ENCODE results near the gene NTM.
A peak's percentile ranks its signal among the peaks of the same experiment; 100 is the strongest.

The NTM gene

DNA sequence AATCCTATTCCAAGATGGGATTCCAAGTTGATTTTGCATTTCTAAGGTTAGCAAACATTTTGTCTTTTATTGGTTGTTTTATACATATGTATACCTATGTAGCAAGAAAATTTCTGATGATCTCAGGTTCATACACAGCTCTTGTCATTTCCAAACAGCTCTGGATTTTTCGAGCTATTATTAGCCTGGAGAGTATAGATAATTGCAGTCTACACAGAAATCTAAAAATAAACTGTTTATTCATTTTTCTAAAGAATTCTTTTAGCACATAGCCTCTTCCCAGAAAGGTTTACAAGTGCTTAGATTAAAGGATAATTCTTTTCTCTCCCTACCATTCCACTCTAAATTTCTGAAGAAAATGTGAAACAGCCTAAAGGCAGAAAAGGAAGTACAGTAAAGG is 705.0 kb downstream of the NTM start:
- no peak for DNase-seq (ENCODE audit: low spot score)

- no peak for DNase-seq (ENCODE audit: low spot score)
Measured at GRCh38 chr11:132077416-132077815, 707.0 kb downstream of the NTM start.

- DNase-seq (ENCODE audit: low spot score): no peak
Measured at GRCh38 chr11:132078264-132079076, 708.1 kb downstream of the NTM start.

- no peak for DNase-seq (ENCODE audit: low spot score)
Measured at GRCh38 chr11:132080127-132080526, 709.7 kb downstream of the NTM start.

DNA sequence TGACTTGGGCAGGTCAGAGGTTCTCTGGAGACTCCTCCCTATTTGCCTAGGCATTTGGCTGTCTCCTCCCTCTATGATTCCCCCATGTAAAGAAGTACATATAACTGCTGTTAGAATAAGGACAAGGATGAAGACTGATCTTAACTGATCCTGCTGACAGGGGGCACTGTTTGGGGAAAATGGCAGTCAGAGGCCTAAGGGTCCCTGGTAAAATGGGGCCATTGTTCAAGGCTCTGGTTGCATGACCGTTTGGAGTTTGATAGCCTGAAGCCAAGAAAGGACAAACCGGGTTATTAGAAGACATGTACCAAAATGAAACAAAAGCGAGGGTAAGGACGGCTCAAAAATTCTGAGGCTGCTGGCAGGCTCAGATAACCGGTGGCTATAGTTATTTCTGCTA is 712.2 kb downstream of the NTM start:
- no peak for DNase-seq (ENCODE audit: low spot score)

DNA sequence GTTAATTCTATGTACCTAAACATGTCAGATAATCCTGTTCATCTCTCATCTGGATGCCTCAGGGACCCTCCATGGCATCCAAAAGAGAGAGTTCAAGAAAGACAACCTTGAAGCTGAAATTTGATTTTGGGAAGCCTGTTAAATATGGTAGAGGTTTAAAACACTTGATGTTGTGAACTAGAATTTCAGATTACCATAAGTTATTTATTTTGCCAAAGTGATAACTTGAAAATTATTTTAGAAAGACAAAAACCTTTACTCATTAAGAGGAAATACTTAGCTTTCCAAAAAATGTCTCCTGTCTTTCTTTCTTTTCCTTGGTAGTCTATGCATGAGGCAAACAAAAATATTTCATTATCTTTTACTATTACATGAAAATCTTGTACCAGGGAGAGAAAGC is 714.0 kb downstream of the NTM start:
- DNase-seq (ENCODE audit: low spot score): no peak

- no peak for DNase-seq (ENCODE audit: low spot score)
Measured at GRCh38 chr11:132087148-132087547, 716.7 kb downstream of the NTM start.

DNA sequence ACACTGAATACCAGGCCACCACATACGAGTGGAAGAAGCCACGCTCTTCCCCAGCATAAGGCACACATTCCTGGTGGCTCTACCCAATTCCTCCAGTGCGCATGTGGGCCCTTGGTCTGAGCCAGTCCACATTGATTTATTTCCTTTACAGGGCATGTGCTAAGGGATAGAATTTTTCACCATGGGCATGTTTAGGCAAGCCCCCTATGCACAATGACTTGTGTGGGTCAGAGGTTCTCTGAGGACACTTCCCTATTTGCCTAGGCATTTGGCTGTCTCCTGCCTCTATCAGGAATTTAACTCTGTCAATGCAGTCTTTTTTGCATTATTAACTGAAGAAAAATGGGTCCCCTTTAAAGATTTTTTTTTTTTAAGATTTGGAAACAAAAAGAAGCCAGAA is 718.1 kb downstream of the NTM start:
- no peak for DNase-seq (ENCODE audit: low spot score)

- DNase-seq (ENCODE audit: low spot score): no peak
Measured at GRCh38 chr11:132093536-132094259, 723.3 kb downstream of the NTM start.

DNA sequence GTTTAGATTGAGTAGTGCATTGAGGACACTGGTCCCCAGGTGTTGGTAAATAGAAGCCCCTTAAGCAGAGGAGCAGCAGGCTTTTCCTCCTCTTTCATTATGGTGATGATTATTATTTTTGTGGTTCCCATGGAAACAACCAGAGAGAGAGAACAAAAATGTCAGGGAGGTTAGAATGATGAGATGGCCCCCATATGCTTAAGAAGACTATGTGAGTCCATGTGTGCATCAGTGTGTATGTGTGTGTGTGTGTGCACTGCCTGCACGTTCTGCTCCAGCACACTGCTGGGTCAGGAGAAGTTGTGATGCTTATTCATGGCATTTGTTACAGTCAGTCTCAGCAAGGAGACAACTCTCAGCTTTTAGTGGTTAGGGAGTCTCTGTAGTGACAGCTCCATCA is 724.2 kb downstream of the NTM start:
- peak; percentile 22 for DNase-seq (ENCODE audit: low spot score)

DNA sequence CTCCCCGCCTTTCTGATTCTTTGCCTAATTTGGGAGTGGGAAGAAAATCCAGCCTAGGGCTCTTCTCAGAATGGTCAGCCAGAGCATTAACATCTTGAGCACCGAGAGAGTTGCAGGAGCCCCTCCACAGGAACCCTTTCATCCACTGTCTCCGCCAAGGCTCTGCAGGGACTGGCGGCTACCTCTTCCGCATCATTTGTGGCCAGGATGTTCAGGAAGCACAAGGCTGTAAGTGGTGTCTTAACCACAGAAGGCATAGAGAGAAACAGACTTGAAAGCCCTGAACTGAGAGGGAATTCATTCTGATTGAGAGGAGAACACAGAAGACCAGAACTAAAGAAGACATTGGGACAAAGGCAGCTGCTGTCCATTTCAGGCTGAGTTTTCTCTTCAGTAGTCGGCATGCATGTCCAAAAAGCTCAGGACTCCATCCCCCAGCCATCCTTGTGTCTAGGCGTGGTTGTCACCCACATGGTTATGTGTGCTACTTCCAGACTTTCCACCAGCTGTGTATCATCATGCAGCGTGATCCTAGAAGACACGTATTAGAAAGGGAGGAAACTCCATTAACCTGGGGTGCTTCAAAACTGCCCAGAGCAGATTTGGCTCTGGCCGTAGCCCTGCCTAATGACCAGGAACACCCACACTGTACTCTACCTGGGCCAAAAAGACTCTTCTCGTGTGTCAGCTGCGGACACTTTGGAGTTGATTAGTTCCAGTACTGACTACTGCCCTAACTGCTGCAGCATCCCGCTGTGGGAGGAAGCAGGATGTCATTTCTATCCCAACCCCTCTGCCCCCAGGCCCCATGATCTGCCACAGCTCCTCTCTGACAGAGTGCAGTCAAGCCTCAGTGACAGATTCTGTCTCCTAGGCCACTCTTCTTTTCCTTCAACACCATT is 725.1 kb downstream of the NTM start:
- no peak for DNase-seq (ENCODE audit: low spot score)

- no peak for DNase-seq (ENCODE audit: low spot score)
Measured at GRCh38 chr11:132096132-132096825, 725.9 kb downstream of the NTM start.

GRCh38 chr11:132099692-132100091 is 729.3 kb downstream of the NTM start:
- DNase-seq (ENCODE audit: low spot score): no peak

GRCh38 chr11:132100583-132100982 is 730.2 kb downstream of the NTM start:
- DNase-seq (ENCODE audit: low spot score): no peak

DNA sequence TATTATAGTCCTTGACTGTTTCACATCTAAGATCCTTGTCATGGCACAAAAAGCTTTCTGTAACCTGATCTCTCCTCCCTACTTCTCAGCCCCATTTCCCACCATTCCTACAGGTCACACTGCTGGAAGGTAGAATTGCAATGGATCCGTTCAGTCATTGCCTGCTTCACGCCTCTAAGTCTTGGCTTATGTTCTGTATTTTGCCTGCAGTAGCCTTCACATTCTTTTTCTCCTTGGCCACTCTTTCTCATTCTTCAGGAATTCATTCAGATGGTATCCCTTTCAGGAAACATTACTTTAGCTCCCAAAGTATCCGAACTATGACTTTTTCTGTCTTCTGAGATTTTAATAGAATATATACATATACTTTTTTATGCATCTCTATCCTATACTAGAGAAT is 731.5 kb downstream of the NTM start:
- DNase-seq (ENCODE audit: low spot score): no peak

GRCh38 chr11:132103021-132103420 is 732.6 kb downstream of the NTM start:
- DNase-seq (ENCODE audit: low spot score): no peak

DNA sequence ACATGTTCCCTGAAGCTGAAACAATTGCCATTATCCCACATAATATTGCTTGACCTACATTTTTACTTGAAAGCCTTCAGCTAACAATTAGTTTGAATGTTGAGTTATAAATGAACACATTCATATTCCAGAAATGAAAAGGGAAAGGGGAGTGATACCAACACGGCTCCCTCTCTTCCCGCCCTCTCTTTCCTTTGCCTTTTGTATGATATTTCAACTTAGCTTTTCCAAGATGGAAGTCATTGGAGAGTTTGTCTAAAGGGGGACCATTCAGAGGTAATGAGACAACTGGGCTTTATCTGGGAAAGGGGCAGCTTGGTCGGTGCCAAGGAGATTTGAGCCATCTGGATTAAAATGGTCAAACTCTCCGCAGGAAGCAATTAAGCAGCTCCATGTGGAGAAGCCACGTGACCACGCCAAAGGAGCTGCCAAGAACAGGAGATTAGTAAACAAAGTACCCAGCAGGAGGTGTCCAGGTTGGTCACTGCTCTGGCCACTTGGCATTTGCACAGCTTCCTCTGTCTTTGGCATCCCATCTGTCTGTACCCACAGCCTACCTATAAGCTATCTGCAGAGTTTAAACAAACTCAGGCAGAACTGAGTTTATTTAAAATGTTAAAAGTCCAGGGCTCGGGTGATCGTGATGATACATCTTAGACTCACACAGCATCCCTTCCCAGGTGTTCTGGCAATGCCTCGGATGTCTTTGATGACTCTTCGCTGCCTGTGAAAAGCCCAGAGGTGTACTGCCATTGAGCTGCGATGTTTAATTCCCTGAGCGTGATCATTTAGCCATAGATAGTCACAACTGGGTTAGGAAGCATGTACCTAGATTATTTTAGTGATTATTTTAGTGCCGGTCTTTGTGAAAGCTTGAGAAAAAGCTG is 735.9 kb downstream of the NTM start:
- DNase-seq (ENCODE audit: low spot score): no peak

DNA sequence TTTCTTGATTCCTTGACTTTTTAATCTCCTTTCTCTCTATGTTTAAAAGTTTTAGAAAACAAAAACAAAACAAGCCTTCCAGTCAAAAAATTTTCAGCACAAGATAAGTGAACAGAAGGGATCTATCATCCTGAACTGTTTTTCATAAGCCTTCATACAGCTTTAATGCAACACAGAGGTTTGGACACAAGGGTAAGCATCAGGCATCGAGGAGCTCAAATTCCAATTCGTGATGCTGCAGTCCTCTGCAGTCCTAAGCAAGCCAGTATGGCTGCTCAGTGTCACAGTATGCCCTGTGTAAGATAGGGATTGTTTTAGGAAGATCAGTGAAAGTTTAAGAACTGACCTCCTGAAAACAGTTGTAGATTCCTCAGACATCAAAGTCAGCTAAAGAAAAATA is 740.9 kb downstream of the NTM start:
- DNase-seq (ENCODE audit: low spot score): peak; percentile 13

- peak; percentile 66 for DNase-seq (ENCODE audit: low spot score)
Measured at GRCh38 chr11:132111838-132112237, 741.4 kb downstream of the NTM start.

GRCh38 chr11:132112846-132113245 is 742.4 kb downstream of the NTM start:
- DNase-seq (ENCODE audit: low spot score): no peak

- no peak for DNase-seq (ENCODE audit: low spot score)
Measured at GRCh38 chr11:132114185-132114584, 743.8 kb downstream of the NTM start.

All from hepatic stellate cell (primary cell).